ENCODE results near the gene PSMD2. TPM values are rescaled to one million over a fixed set of nuclear protein-coding genes. Genes with fewer than 3 reads are reported as not detected.

Gene PSMD2
- total and polyA plus RNA-seq, 2 of the 8 experiments (the other 6 are each of a cell fraction or from before 2014, with no cell fraction given), result 350 to 363 TPM

- Histone ChIP-seq H3K27me3 (replicated peaks in 1 of 4; ENCODE audit: control insufficient read depth in 3 of 4, extremely low read depth in 1 of 4, insufficient read depth in 3 of 4, low read length in 3 of 4) (no peaks in the 10 kb centered on the region), H3K23ac (ENCODE audit: insufficient read length) (no peak overlapping the region), H3K4me3 (ENCODE audit: extremely low read depth in 1 of 4, insufficient read depth in 2 of 4, low read depth in 3 of 4, low read length in 4 of 4) (no peak overlapping the region), H4K91ac (replicated peaks; ENCODE audit: insufficient read length, low read length) (no peak overlapping the region), H4K8ac (ENCODE audit: extremely low read depth, insufficient read depth, low read length) (no peak overlapping the region), H3K14ac (ENCODE audit: insufficient read length) (no peak overlapping the region), H3K23me2 (ENCODE audit: low read depth, low read length) (no peaks in the 10 kb centered on the region), H4K20me1 (replicated peaks in 1 of 2; ENCODE audit: control insufficient read depth in 1 of 2, insufficient read depth in 2 of 2, low read length in 2 of 2) (peaks cover 4 to 18% of the 10 kb centered on the region in 2 experiments), H3K36me3 (ENCODE audit: control insufficient read depth in 2 of 4, insufficient read depth in 4 of 4, low read length in 3 of 4) (peaks cover 0 to 16% (median 1%) of the 10 kb centered on the region in 4 experiments; a peak in 6 of 8 replicates), H3K27ac (ENCODE audit: low read depth, low read length) (no peak overlapping the region), H2BK120ac (replicated peaks; ENCODE audit: low read depth, low read length) (no peak overlapping the region), H2AFZ (ENCODE audit: low read length) (no peak overlapping the region), H2BK5ac (ENCODE audit: low read depth, low read length) (no peak overlapping the region), H2BK20ac (ENCODE audit: low read length) (no peak overlapping the region), H2BK12ac (ENCODE audit: low read depth, low read length) (no peak overlapping the region), H2BK15ac (ENCODE audit: low read length) (no peak overlapping the region), H3K4ac (replicated peaks; ENCODE audit: insufficient read length, low read depth, low read length) (no peak overlapping the region), H2AK5ac (ENCODE audit: low read depth, low read length) (no peak overlapping the region), H3K4me1 (replicated peaks in 1 of 4; ENCODE audit: control insufficient read depth in 3 of 4, insufficient read depth in 4 of 4, low read length in 3 of 4) (peaks cover 0 to 10% (median 7%) of the 10 kb centered on the region in 4 experiments; a peak in 6 of 7 replicates), H3K9me3 (ENCODE audit: insufficient read depth in 2 of 2, low read depth in 1 of 2, low read length in 1 of 2) (no peaks in the 10 kb centered on the region), H3K9ac (replicated peaks in 1 of 4; ENCODE audit: extremely low read depth in 1 of 4, low read depth in 3 of 4, low read length in 3 of 4) (no peak overlapping the region), H3K79me2 (ENCODE audit: control insufficient read depth in 1 of 2, insufficient read depth in 2 of 2, low read length in 2 of 2) (no peaks in the 10 kb centered on the region; a peak in 1 of 4 replicates), H3K79me1 (ENCODE audit: low read depth, low read length) (no peaks in the 10 kb centered on the region; the same call in 1 of the 2 replicates), H4K5ac (ENCODE audit: insufficient read length, low read depth, low read length) (no peak overlapping the region), H3K4me2 (ENCODE audit: insufficient read depth in 1 of 2, low read depth in 2 of 2, low read length in 2 of 2) (peak overlapping the region in 1 of 2 experiments; percentile 33; a peak in 1 of 4 replicates), H3K18ac (ENCODE audit: extremely low read depth, low read length) (no peak overlapping the region; the same call in 1 of the 2 replicates), H3K56ac (replicated peaks; ENCODE audit: insufficient read length, low read depth, low read length) (no peak overlapping the region)
- 40% methylated on average over 14 of the region's 14 CpGs; no CpG with 5 or more reads in 1 of the 2 experiments for WGBS, 2 experiments (ENCODE audit: extremely low coverage in 1 of 2, insufficient coverage in 1 of 2, insufficient read length in 1 of 2, insufficient replicate concordance in 2 of 2, low coverage in 1 of 2, low lambda C conversion rate in 2 of 2, missing lambda C conversion rate in 1 of 2)
- ChIA-PET POLR2A (ENCODE audit: partially characterized antibody) (interaction anchor here (0.6 to 2.4 kb wide), 12 partner anchors 8 to 180 kb away, joined by 3 to 15 read pairs (median 4); partner anchors contain the start of genes CLCN2, FAM131A and POLR2H), CTCF (ENCODE audit: partially characterized antibody) (interaction anchor here (0.7 to 7.4 kb wide), 14 partner anchors 8 to 196 kb away, joined by 3 to 49 read pairs (median 4); partner anchors contain the start of genes CLCN2, FAM131A and POLR2H)
- DNase-seq (ENCODE audit: low read depth in 1 of 2, low spot score in 2 of 2), result peak in 1 of 2 experiments; percentile 64
- peak; percentile 50 for FAIRE-seq
- TF ChIP-seq BCL11A (IDR thresholded peaks at IDR 0.05; ENCODE audit: low read depth in 2 of 2, low read length in 2 of 2) (no peak), EGR1 (IDR thresholded peaks at IDR 0.05; ENCODE audit: borderline replicate concordance, low read depth, low read length) (no peak), SIRT6 (IDR thresholded peaks at IDR 0.05; ENCODE audit: low read length) (no peak), SIN3A (conservative IDR thresholded peaks at IDR 0.05 in 1 of 2, IDR thresholded peaks at IDR 0.05 in 1 of 2; ENCODE audit: low read depth in 1 of 2, low read length in 2 of 2) (peak; percentile 92 to 93), HDAC6 (IDR thresholded peaks at IDR 0.05; ENCODE audit: low read depth, low read length) (no peak), CHD2 (IDR thresholded peaks at IDR 0.05; ENCODE audit: low read length) (no peak), BACH1 (IDR thresholded peaks at IDR 0.05; ENCODE audit: low read length) (no peak), SP1 (IDR thresholded peaks at IDR 0.05; ENCODE audit: low read depth, low read length) (peak; percentile 38; the same call in 1 of the 2 replicates), POLR2AphosphoS5 (IDR thresholded peaks at IDR 0.05; ENCODE audit: low read depth, low read length) (peak; percentile 53; the same call in 1 of the 2 replicates), JUND (IDR thresholded peaks at IDR 0.05; ENCODE audit: low read length) (no peak), SP4 (IDR thresholded peaks at IDR 0.05; ENCODE audit: low read length) (no peak), CBX5 (IDR thresholded peaks at IDR 0.05; ENCODE audit: low read depth, low read length) (no peak), JUN (IDR thresholded peaks at IDR 0.05; ENCODE audit: low read depth, low read length) (no peak)
Observed at GRCh38 chr3:184345317-184346144, 46.5 kb downstream of the PSMD2 start.

All from H1 (cell line).